Suprapubic skin (tissue), 3 donors: Measurements from ENCODE around the gene HHLA2.

ENCODE experiments used
- CTCF ChIP-seq, 2 donors: fragments of 200-600 bp in 1 of 2; fragments of 450-650 bp in 1 of 2; sonication (generic) in 1 of 2; IDR thresholded peaks; one replicate each; pipeline ENCODE4 v1.5.1; 2016 to 2019; ENCODE audit warnings: antibody characterized with exemption in 2 of 2, mild to moderate bottlenecking in 1 of 2, moderate library complexity in 1 of 2
- POLR2A ChIP-seq, 2 donors: fragments of 450-650 bp; IDR thresholded peaks; one replicate each; pipeline ENCODE4 v1.6.1; 2017; ENCODE audit warnings: antibody characterized with exemption in 2 of 2, mild to moderate bottlenecking in 2 of 2, moderate library complexity in 2 of 2

- TF ChIP-seq CTCF (IDR thresholded peaks at IDR 0.05) (no peak), POLR2A (IDR thresholded peaks at IDR 0.05) (no peak)
These were observed 106.8 kb downstream of the HHLA2 start for GRCh38 chr3:108403198-108403597.
